CD4-positive, alpha-beta T cell treated with Interleukin-6 for 4 hours (primary cell): ENCODE measurements around the gene KCNK5.

Source experiments
- DNase-seq: peaks from one replicate; pipeline ENCODE4 v3.0.0-alpha.2; 2020; ENCODE audit warnings: mixed read lengths

Gene KCNK5

DNA sequence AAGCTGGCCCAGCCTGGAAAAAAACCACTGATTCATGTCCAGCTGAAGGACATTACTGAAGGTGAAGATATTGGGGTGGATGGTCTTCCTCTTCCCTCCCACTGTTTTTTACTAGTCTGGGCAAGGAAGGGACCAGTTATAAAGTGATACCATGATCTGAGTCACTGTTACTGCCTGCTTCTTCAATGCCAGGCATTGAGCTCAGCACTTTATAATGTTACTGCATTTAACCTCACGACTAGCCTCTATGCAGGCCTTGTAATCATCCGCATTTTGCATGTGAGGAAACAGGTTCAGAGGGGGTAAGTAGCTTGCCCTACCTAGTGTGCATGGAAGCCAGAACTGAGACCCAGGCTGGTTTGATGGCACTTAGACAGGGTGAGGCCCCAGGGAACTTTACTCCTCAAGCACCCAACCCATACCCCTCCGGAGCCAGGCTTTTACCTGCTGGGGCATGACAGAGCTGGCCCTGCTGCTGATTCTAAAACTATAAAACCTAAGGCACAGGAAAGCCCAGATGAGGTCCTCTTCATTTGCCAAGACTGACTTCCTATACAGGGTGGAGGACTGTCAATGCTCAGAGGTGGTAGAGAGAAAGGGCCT is 11.0 kb upstream of the KCNK5 start:
- no peak for DNase-seq

DNA sequence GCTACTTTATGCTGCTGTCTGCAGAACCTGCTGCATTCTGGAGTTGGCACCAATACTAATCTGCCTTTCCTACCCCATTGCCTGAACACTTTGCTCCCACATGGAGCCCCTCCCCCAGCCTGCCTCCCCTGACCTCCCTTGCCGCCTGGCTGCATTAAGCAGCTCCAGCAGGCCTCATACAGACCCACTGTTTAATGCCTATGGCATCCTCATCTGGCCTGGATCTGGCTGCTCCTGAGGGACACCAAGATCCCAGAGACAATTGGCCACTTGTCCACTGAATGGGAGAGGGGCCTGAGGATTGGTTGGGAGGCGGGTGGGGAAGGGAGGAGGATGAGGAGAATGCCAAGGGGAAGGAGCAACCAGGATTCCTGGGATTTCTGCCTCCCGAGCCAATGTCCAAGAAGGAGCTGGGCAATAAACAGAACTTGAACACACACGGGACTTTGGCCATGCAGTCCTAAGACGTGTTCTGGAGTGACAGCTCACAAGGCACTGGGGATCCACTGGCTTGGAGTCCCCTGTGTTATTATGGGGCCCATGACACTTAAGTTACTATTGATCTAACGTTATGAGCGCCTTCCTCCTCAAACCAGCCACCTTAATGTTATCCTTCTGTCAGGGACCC is 10.4 kb upstream of the KCNK5 start:
- DNase-seq = no peak

DNA sequence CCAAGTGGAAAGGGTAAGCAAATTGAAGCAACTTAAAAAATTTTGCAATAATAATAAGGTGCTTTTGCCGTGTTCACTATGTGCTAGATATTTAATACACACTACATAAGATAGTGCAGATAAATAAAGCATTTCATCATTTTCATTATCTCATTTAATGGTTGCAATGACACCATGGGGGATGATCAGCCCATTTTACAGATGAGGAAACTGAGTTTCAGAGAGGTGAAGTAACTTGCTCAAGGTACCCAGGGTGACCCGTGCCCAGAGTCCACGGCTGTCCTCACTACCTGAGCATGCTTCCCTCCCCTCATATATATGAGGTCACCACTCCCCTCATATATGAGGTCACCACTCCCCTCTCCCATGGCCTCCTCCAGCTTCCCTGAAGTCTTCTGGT is 7.5 kb upstream of the KCNK5 start:
- no peak for DNase-seq

DNA sequence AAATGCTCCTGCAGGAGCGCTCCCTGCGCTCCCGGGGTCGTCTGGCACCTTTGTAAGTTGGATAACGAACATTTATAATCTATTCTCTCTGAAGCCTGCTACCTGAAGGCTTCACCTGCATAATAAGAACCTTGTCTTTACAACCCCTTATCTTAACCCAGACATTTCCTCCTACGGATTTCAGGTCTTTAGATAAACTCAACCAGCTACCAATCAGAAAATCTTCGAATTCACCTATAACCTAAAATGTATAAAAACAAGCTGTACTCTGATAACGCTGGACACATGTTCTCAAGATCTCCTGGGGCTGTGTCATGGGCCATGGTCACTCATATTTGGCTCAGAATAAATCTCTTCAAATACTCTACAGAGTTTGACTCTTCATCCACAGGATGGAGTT is 4.1 kb upstream of the KCNK5 start:
- DNase-seq = no peak

DNA sequence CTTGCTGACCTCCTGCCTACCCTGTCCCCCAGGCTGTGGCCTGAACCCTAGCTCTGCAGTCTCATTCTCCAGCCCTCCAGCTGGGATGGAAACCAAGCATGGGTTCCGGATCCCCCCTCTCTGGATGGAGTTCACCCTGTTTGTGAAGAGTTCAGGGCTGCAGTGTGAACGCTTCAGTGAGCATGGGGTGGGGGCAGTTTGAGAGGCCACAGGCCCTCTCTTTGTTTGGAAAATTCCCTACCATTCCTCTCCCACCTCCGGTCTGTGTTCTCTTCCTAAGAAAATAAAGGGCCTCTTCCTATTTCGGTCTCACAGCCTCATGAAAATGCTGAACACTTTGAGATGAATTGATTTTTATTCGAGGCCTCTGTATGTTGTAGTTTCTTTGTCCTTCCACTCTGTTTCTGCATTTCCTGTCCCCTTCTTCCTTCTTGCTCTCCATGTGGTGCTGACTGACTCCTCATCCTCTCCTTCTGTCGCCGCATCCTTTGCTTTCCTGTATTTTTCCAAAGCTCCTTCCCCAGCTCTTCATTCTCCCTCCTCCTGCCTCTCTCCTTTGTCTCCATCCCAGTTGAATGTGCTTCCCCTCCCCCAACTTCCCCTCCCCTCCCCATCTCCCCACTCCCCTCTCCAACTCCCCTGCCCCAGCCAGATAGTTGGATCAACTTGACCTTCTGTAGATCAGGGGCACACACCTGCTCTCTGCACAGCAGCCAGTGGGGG is 2.4 kb upstream of the KCNK5 start:
- no peak for DNase-seq

DNA sequence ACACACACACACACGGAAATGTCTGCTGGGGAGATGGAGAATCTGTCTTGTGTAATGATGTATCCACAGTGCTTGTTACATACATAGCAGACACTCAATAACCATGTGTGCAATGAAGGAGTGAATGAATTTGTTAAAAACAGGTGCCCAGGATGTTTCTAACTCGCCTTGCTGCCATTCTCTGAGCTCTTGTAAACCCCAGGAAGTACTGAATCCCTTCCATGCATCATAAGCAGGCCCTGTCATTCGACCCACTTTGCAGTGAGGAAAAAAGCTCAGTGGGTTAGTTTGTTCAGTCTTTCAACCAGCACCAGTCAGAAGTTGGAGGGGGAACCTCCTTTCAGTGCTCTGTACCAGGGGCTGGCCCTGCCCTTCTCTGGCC is 1.4 kb upstream of the KCNK5 start:
- no peak for DNase-seq

DNA sequence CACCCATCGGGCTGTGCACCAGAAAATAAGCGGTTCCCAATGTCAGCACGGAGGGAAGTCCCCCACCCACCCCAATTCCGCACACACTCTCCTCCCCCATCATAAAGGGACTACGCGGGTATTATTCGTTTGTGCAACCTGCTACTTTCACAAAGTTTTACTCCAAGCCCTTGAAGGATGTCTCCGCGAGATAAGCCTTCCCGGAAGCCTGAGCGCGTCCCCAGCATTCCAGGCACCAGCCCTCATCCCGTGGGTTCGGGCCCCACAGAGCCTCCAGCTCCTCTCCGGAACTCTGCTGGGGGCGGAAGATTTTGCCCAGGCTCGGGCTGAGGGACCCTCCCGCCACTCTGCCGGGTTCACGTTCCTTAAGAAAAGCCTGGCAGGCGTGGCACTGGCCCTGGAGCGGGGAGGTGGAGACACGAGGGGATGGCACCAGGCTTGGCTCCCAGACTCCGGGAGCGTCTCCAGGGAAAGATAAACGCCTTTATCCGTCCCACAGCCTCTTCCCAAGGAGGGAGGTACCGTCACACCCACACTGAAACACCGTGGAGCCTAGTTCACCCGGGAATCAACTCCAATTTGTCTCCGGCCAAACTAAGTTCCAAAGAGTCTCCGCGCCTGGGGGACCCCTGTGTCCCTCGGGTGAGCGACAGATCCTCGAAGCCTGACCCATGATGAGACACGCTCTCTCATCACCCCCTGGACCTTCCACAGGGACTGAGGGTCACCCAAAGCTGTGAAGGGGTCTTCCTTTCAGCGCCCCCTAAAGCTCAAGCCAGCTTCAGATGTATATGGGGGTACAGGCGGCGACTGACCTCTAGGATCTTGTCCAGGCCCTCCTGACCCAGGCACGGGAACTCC is 934 bp downstream of the KCNK5 start:
- DNase-seq = no peak

DNA sequence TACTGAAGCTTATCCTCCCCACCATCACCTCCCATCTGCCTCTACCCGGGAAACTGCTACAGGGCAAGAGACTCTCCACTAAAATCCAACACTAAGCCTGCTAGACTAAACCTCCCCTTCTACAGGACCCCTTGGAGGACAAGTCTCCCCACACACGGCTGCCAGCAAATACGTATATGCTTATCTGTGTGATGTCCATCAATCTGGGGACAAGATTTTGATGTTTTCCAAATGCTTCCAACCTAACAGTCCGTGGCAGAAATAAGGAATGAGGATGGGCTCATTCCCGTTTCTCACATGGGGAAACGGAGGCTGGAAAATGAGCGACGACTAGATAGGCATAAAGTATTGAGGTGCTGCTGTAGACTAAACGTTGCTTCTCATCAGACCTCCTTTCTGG is 1.8 kb downstream of the KCNK5 start:
- no peak for DNase-seq

DNA sequence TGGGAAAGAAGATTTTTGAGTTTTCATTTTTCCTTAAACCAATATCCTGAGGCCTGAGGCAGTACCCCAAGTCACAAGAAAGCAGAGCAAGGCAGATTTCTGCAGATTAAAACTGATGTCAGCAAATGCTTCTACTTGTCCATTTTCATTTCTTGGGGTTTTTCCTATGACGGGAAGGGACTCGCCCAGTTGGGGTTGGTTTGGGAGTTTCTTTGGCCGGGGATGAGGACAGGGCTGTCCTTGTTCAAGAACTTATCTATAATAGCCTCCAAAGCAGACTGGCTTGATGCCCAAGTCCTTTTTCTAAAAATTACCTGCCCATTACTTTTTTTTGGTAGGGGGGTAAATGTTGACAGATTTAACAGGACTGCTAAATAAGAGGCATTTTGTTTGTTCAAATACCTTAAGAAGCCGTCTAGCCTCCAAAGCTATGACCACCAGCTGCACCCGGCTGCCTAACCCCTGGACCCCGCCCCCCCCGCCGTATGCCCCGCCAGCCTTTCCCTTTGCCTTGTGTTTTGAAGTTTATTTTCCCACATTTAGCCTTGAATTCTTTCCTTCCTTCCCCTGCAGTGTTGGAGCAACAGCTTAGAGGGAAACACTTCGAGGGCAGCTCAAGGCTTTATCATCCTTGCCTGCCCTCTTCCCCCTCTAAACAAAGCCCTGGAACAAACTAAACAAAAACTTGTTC is 2.5 kb downstream of the KCNK5 start:
- no peak for DNase-seq

DNA sequence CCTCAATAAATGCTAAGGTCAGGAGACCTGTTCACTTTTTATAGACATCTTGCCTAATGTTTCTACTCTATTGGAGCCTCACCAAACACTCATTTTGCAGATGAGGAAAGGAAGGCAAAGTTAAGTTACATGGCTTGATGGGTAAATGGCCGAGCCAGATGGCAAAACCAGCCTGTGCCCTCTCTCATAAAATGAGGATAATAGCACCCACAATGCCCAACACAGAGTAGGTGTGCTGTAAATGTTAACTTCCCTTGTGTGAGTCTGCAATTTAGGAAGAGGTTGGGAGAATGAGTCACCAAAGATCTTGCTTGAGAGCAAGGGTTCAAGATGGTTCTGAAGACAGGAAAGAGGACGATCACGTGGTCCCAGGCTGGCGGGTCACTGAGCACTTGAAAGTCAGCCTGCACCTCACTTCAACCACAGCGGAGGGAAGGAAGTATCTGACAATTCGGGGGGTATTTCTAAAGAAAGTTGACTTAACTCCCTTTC is 3.3 kb downstream of the KCNK5 start:
- peak; percentile 72 for DNase-seq

DNA sequence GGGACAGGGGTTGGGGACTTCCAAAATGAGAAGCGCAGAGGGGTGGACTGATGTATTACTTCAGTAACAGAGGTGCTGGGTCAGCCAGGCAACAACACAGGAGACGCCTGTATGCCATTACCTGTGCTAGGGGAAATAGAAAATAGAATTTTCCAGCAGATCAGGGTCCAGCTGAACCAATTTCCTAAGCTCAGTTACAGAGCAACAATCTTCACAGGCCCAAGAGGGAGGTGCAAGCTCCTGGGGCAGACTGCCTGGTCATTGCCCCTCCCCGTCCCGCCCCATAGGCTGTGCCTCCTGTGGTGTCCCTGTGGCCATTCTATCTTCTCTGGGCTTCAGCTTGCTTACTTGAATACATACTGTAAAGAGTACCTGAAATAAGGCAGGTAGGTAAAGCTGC is 3.7 kb downstream of the KCNK5 start:
- DNase-seq = no peak

DNA sequence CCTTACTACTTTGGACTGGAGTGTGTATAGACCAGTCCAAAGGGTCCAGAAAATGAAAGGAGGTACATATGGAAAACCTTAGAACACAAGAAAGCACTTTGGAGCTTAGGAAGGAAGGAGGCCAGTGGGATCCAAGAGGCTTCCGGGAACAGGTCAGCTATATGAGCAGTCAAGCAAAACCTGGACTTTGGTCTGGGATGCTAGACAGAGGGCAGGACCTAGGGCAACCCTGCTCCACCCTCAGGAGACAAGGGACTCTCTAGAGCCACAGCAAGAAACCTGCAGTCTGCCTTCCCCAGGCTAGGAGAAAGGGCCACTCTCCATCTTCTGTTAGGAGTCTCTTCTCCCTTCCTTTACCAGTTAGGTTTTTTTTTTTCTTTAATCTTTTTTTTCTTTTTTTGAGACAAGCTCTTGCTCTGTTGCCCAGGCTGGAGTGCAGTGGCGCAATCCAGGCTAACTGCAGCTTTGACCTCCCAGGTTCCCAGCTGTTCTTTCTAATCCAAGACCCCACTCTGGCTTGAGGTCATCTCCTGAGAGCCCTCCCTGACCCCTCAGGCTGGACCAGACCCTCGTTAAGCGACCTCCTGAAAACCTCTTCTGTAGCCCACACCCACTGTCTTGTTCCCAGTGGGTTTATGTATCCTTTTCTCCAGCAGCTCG is 4.6 kb downstream of the KCNK5 start:
- DNase-seq = no peak

DNA sequence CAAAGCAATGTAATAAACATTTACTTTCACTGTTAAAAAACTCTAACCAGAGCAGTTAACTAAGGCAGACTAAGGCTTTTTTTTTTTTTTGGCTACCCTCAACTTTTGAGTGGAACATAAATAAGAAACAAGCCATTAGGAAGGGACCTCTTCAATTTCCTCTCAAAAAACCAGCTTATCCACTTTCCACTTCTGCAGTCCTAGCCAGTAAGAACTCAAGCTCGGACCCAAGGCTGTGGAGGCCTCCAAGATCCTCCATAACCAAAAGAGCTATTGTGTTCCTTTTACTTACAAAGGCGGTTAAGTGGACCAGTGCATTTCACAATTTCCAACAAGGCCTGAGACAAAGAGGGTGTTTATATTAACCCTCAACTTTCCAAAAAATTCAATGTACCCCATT is 5.3 kb downstream of the KCNK5 start:
- DNase-seq = no peak

DNA sequence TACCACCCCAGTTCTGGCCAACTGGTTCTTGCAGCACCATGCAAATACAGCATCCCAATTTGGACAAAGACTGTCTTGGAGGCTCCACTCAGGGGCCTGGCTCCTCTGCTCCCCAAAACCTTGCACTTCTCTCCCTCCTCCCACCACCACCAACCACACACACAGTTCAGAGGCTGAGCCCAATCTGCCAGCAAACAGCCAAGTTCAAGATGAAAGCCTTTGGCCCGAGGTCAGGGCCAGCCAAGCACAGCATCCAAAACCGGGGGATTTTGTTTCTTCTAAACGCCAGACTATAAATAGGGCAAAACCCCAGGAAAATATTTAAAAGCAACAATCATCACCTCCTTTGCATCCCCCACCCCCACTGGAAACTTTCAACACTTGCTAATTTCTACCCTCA is 5.7 kb downstream of the KCNK5 start:
- DNase-seq = no peak

DNA sequence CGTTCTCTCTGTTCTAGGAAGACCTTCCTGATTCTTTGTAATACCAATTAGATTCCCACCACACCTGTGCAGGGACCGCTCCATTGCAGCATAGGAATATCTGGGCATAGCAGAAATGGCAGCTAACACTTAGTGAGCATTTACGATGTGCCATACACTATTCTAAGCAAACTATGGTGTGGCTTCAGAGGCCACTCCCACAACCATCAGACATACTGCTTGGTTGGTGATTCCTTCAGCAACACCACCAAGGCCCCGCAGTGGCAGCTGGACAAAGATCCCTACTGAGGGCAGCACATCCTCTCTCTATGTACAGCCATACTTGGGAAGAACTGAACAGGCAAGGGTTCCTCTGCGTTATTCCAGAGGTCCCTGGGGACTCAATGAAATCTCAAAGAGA is 6.2 kb downstream of the KCNK5 start:
- no peak for DNase-seq

DNA sequence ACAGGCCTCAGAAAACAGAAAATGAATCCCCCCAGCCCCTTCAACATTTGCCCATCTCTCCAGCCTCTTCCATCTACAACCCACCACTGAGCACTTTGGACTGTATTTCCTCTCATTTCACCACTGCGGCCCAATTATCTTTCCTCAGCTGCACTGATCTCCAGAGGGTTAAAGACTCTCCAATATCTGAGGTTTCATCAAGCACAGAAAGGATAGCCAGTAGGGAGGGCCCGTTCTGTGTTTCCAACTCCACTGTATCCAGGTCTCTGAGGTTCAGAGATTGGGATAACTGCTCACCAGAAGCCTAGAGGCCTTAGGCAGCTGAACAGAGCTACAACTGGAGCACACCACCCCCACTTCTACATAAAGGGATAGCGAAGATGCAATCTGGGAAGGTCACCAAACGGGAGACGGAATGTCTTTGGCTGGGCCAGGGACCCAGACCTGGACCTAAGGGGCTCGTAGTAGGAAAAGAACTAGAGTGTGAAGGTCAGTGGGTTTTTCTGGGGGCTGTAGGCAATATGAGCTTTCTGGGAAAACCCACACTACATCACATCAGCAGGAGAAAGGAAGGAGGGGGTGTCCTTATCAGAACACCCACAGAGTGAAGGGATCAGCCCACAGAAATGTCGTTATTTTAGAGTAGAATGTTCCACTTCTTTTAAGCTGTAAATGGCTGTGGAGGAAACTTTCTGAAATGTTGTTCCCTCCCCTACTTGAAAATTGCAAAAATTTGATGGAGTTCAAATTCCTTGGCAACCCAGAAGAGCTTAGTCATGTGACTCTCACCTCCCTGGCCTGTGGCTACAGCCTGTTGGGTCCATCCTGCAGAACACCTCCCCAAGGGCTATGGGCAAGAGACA is 7.3 kb downstream of the KCNK5 start:
- DNase-seq = no peak

DNA sequence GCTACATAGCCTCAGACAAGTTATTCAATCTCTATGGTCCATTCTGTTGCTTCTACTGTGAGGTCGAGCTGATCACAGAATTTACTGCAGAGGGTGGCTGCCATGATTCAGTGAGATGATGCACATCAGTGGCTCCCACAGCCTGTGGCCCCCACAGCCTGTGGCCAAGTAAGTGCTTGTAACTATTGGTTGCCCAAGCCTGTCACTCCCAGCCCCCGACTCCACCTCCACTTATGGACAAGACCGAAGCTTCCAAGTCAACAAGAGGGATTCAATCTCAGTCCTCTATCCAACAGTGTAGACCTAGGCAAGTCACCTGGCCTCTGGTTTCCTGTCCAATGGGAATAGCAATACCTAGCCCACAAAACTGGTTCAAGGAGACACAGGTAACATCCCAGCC is 8.2 kb downstream of the KCNK5 start:
- DNase-seq = no peak

DNA sequence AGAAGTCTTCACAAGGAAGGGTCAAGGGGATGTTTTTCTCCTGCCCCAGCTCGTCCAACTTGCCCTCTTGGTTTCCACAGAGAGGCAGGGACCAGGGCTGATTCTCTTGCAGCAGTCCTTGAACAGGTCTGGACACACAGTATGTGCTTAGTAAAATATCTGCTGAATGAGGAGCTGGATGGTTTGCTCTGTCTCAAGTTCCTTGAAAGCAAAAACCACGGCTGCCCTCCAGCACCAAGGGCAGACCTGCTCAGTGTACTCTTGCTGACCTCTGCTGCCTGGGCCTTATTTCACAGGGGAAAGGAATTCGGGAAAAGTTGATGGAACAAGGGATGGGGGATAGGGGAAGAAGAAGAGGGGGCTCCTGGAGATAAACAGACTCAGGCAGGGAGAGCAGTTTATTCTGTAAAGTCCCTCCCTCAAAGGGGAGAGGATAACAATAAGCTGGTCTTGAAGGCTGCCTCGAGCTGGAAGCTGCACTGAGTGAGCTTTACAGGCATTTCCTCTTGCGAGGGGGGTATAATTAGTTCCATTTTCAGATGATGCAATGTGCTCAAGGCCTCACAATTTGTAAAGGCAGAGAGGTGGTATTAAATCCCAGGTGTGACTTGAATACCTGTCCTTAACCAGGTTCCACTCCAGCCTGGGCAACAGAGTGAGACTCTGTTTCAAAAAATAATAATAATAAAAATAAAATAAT is 10.3 kb downstream of the KCNK5 start:
- DNase-seq = no peak

DNA sequence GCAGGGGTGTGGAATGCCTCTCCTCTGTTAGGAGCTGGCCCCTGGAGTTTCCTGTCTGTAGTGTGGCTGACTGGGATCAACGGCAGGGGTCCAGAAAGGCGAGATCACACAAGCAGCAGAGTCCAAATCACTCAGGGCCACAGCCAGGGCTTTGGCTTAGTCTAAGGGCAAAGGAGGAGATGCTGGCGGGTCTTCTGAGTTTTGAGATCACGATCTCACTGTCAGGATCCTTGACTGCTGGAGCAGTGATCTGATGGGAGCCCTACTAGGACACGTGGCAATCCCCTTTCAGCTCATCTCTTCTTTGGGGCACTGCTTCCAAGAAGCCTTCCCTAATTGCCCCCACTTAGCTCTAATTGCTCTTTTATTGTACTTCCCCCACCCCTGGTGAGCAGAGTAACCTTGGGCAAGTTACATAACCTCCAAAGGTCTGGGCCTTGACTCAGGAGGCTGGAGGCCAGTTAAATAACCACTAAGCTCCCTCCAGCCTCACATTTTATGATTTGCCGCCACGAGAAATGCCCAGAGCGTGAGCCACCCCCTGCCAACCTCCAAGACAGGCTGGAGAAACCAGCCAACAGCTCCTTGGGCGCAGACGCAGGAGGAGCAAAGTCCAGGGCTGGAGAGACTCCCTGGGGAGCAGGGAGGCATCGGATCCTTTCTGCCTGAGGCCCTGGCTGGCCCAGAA is 12.0 kb downstream of the KCNK5 start:
- no peak for DNase-seq

DNA sequence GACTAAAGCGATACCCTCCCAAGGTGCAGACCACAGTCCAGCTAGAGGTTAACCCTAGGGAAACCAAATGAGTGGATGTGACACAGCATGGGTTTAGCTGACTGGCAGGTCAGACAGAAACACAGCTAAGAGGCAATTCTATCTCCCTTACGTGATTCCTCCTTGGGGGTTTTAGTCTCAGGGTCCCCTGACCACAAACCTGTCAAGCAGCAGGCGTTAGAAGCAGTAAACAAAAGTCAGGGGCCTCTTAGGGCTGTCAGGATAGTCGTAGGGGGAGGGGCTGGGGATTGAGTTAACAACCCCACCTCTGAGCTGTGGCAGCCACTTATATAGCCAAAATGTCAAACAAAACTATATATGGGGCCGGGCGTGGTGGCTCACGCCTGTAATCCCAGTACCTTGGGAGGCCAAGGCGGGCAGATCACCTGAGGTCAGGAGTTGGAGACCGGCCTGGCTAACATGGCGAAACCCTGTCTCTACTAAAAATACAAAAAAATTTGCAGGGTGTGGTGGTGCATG is 13.6 kb downstream of the KCNK5 start:
- no peak for DNase-seq
